Coronary artery (tissue), 2 donors: ENCODE measurements around the gene IQCH.

Experiments
- DNase-seq: peaks from one replicate; pipeline ENCODE4 v3.0.0-alpha.2; 2017; ENCODE audit warnings: low spot score
- H3K27ac ChIP-seq, 2 donors: fragments of 200-600 bp; sonication (generic); one replicate each; pipeline ENCODE4 v1.5.1; 2016 to 2019
- H3K4me3 ChIP-seq: fragments of 200-600 bp; sonication (generic); 2 replicates; pipeline ENCODE4 v1.5.1; 2016; ENCODE audit warnings: mild to moderate bottlenecking, moderate library complexity
- TF ChIP-seq, protein P1 (sequence below): fragments of 200-600 bp; sonication (generic); IDR thresholded peaks from one replicate; pipeline ENCODE4 v1.5.1; 2019; ENCODE audit warnings: antibody characterized with exemption

Gene IQCH

DNA sequence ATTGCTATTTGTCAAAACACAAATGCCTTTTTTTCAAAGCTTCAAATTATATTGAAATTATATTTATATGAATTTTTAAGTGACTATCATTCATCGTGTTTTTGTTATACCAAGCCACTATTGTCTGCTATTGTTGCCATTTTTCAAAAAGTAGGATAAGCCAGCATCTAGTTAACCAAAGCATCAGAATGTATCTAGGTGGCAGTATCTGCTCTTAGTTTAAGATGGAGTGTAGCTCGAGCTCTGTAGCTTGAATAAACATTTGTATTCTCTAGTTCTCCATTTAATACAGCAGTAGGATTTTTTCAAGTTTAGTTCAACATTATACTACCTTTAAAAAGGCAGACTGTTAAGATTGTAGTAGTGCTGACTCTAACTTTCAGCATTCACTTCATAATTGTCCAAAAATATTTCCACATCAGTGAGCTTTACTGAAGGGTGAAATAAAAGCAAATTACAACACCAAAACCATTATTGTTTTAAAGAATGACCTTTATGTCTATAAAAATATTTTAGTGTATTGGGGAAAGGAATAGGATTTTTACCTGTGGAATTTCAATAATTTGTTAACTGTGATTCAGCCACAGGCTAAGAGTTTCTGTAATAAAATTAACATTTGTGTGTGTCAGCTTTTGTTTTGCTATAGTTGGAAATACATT, 246.7 kb downstream of the IQCH start:
- TF ChIP-seq, protein P1, sequence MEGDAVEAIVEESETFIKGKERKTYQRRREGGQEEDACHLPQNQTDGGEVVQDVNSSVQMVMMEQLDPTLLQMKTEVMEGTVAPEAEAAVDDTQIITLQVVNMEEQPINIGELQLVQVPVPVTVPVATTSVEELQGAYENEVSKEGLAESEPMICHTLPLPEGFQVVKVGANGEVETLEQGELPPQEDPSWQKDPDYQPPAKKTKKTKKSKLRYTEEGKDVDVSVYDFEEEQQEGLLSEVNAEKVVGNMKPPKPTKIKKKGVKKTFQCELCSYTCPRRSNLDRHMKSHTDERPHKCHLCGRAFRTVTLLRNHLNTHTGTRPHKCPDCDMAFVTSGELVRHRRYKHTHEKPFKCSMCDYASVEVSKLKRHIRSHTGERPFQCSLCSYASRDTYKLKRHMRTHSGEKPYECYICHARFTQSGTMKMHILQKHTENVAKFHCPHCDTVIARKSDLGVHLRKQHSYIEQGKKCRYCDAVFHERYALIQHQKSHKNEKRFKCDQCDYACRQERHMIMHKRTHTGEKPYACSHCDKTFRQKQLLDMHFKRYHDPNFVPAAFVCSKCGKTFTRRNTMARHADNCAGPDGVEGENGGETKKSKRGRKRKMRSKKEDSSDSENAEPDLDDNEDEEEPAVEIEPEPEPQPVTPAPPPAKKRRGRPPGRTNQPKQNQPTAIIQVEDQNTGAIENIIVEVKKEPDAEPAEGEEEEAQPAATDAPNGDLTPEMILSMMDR = no peak
- no peak for DNase-seq
- no peak overlapping the region for H3K27ac ChIP-seq
- no peak overlapping the region for H3K4me3 ChIP-seq

DNA sequence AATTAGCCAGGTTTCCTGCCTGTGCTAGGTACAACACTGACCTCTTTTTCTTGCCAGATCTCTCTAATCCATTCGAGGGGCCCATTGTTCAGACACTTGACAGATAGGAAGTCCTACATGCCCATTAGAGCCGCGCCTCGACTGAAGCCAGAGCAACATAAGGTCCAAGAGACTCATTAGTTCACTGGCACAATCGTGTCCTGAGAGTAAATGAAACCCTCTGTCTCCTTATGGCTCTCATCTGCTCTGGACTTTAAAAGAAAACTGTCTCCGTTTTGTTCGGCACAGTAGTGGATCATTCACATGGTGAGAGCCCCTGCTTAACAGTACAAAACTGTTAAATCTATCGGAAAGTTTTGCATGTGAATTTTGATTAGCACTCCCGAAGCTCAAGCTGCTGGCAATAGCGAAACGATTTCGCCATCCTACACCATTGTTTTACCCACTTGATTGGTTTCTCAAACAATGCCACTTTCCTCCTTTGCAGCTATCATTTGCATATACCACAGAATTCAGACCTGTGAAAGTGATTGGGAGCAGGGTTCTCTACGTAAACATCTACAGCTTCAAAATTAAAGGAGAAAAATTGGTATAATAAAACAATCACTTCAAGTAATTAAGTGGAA, 247.4 kb downstream of the IQCH start:
- no peak overlapping the region for H3K27ac ChIP-seq
- DNase-seq = no peak

DNA sequence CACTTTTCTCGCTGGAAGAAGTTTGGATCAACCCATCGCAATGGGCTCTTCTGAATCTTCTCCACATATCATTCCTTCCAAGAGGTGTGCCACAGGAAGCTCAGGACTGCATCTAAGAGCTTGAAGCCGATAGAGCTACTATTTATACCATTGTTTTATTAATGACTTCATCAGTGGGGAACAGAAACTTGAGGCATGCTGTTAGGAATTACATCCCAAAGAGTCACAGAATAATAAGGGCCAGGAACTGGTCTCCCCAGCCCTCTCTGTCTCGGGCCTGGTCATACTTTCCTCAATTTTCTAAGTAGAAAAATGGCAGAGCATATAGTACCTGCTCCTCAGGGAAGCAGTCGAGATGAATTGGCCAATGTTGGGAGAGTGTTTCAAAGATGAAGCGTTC, 249.5 kb downstream of the IQCH start:
- no peak overlapping the region for H3K4me3 ChIP-seq
- no peak for DNase-seq
- TF ChIP-seq, protein P1 = no peak
- no peak overlapping the region for H3K27ac ChIP-seq

More for the DNA sequence above, 247.4 kb downstream of the IQCH start:
- peak overlapping the region; percentile 6 for H3K4me3 ChIP-seq
- TF ChIP-seq, protein P1 = no peak

DNA sequence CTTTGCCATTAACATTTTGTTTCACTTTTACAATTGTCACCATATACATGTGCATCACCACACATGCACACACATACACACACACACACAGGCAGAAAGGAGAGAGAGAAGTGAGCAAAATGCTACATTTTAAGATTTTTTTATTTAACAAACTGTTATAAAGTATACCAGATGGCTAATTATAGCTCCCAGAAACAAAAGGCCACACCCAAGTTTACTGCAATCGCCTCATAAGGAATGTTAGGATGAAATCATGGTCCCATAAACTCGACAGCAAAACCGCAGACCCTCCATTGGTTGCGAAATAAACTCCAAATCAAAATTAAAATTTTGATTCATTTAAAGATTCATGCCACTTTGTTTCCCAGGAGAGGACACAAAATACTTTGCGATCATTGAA, 250.2 kb downstream of the IQCH start:
- TF ChIP-seq, protein P1 = no peak

DNA sequence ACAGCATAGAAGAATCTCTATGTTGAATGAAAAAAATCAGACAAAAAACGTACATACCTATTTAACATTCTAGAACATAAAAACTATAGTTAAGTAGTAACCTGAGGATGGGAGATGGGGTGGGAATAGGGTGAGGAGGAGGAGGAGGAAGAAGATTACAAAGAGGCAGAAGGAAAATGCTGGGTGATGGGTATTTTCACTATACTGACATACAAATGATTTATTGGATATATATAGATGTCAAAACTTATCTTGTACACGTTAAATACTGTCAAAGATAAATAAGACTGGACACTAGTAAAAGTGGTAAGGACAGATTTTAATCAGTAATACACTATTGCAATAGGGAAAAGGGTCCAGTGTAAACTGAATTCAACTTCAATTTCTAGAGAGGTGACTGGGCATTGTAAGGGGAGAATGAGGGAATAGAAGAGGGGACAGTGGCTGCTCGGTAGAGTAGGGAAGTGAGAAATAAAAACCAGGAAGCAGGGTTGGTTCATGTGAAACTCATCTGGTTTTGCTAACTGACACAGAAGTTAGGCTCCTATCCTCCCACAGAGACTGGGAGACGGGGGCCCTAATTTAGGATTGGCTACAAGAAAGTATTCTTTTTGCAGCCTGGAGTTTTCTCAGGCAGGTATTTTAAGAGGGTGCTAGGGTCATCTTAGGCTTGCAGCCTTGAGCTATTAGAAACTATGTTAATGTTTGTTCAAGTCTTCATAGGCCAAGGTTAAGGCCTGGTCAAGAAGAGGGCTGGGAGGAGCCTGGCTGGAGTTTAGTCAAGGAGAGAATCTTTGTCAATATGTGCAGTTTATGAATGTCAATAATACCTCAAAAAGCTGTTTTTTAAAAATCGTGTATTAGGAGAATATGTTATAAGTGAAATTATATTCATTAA, 251.3 kb downstream of the IQCH start:
- Histone ChIP-seq H3K27ac (no peak overlapping the region), H3K4me3 (no peak overlapping the region)
- DNase-seq = no peak
- TF ChIP-seq, protein P1 = no peak

More for the DNA sequence above, 250.2 kb downstream of the IQCH start:
- Histone ChIP-seq H3K4me3 (no peak overlapping the region), H3K27ac (no peak overlapping the region)
- no peak for DNase-seq

DNA sequence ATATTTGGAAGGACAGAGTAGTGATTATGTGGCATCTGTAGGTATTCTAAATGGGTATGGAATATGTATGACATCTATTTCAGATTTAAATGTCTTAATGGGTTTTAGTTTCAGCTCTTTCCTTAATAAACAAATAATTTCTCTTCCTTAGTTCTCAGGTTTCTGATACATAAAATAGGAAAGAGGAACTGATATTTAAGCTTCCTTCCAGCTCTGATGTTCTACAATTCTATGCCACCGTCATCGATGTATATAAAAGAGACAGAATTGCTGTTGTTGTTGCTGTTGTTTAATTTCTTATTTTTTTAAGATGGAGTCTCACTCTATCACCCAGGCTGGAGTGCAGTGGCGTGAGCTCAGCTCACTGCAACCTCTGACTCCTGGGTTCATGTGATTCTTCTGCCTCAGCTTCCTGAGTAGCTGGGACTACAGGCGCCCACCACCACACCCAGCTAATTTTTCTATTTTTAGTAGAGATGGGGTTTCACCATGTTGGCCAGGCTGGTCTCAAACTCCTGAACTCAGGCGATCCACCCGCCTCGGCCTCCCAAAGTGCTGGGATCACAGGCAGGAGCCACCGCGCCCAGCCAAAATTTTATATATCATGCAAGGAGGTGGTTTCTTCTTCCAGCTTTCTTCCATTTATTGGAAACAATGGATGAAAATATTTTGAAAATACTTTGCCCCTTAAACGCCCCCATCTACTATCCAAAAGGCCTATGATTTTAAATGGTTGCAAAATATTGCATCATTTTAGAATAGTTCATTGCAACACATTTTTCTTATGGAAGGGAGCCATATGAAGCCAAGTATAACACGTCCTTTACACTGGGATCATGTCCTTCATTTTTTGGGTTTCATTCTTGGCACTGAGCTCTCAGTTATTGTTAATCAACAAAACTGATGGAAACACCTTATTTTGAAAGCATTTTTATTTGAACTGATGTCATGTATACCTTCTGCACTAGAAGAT, 252.5 kb downstream of the IQCH start:
- DNase-seq = no peak
- H3K4me3 ChIP-seq = no peak overlapping the region
- no peak overlapping the region for H3K27ac ChIP-seq
- TF ChIP-seq, protein P1 = no peak
